Thoracic aorta (tissue), 2 donors: Measurements from ENCODE around the gene PFKL. TPM values are rescaled to one million over a fixed set of nuclear protein-coding genes. Genes with fewer than 3 reads are reported as not detected.

Source experiments
- ATAC-seq: fragments of 150-250 bp; one replicate; pipeline ENCODE4 v1.8.0; 2017; ENCODE audit warnings: low read depth; ENCODE audit not compliant: insufficient number of reproducible peaks, low FRiP score
- DNase-seq: peaks from one replicate; pipeline ENCODE4 v3.0.0-alpha.2; 2020; ENCODE audit warnings: low spot score
- H3K27ac ChIP-seq, 2 donors: fragments of 200-600 bp; sonication (generic); 1 replicate in 1 of 2; 2 replicates in 1 of 2; pipeline ENCODE4 v1.5.1; 2016; ENCODE audit warnings: mild to moderate bottlenecking in 2 of 2, moderate library complexity in 2 of 2
- H3K27me3 ChIP-seq: fragments of 200-600 bp; sonication (generic); replicated peaks from 2 replicates; pipeline ENCODE4 v1.6.0; 2016; ENCODE audit warnings: mild to moderate bottlenecking; ENCODE audit not compliant: insufficient read depth
- H3K36me3 ChIP-seq: fragments of 200-600 bp; sonication (generic); one replicate; pipeline ENCODE4 v1.5.1; 2016
- H3K4me1 ChIP-seq, 2 donors: fragments of 200-600 bp; sonication (generic); 1 replicate in 1 of 2; 2 replicates in 1 of 2; pipeline versions ENCODE4 v1.5.1 to v1.6.0; 2016; ENCODE audit warnings: low read depth in 2 of 2, mild to moderate bottlenecking in 1 of 2; ENCODE audit not compliant: control insufficient read depth in 1 of 2
- H3K4me3 ChIP-seq: fragments of 200-600 bp; sonication (generic); 2 replicates; pipeline ENCODE4 v1.5.1; 2016; ENCODE audit warnings: mild to moderate bottlenecking
- H3K9me3 ChIP-seq: fragments of 200-600 bp; sonication (generic); 2 replicates; pipeline ENCODE4 v1.5.1; 2016
- CTCF ChIP-seq: fragments of 200-600 bp; sonication (generic); IDR thresholded peaks from one replicate; pipeline ENCODE4 v1.5.1; 2019; ENCODE audit warnings: antibody characterized with exemption
- total RNA-seq, 2 donors: library from RNA; depleted of rRNA; stranded (reverse); fragments of >200 nt; gene quantifications; one replicate each; pipeline versions ENCODE4 v1.1.0 to v1.2.3, GENCODE V29; 2016

PFKL gene
- total RNA-seq, 2 donors from 2014 or later = 91.0 to 119 TPM

GRCh38 chr21:44316277-44316900, 16.5 kb downstream of the PFKL start:
- no peaks in the 10 kb centered on the region for H3K4me1 ChIP-seq
- DNase-seq (no peak), ATAC-seq (no peak)
- H3K4me3 ChIP-seq = no peak overlapping the region
- no peaks in the 10 kb centered on the region for H3K9me3 ChIP-seq
- TF ChIP-seq CTCF = no peak
- peaks cover 36% of the 10 kb centered on the region for H3K36me3 ChIP-seq
- no peak overlapping the region for H3K27ac ChIP-seq
- H3K27me3 ChIP-seq = no peaks in the 10 kb centered on the region

- Histone ChIP-seq H3K9me3 (no peaks in the 10 kb centered on the region), H3K27ac (no peak overlapping the region), H3K4me3 (no peak overlapping the region), H3K4me1 (no peaks in the 10 kb centered on the region), H3K36me3 (peaks cover 37% of the 10 kb centered on the region), H3K27me3 (no peaks in the 10 kb centered on the region)
- TF ChIP-seq CTCF = no peak
- ATAC-seq = no peak
- no peak for DNase-seq
Observed at GRCh38 chr21:44317241-44317782, 17.5 kb downstream of the PFKL start.

GRCh38 chr21:44317871-44318270, 18.0 kb downstream of the PFKL start:
- H3K27ac ChIP-seq = no peak overlapping the region
- no peaks in the 10 kb centered on the region for H3K9me3 ChIP-seq
- peaks cover 41% of the 10 kb centered on the region for H3K36me3 ChIP-seq
- no peaks in the 10 kb centered on the region for H3K4me1 ChIP-seq
- no peak overlapping the region for H3K4me3 ChIP-seq
- DNase-seq (no peak), ATAC-seq (no peak)
- no peaks in the 10 kb centered on the region for H3K27me3 ChIP-seq
- TF ChIP-seq CTCF = no peak

GRCh38 chr21:44318489-44319285, 18.8 kb downstream of the PFKL start:
- no peak for ATAC-seq
- DNase-seq = no peak
- no peak overlapping the region for H3K4me3 ChIP-seq
- no peak for TF ChIP-seq CTCF
- H3K36me3 ChIP-seq = peaks cover 39% of the 10 kb centered on the region
- H3K4me1 ChIP-seq = no peaks in the 10 kb centered on the region
- H3K27ac ChIP-seq = no peak overlapping the region
- no peaks in the 10 kb centered on the region for H3K9me3 ChIP-seq
- no peaks in the 10 kb centered on the region for H3K27me3 ChIP-seq

- Histone ChIP-seq H3K36me3 (peaks cover 35% of the 10 kb centered on the region), H3K9me3 (no peaks in the 10 kb centered on the region), H3K4me3 (no peak overlapping the region), H3K4me1 (no peaks in the 10 kb centered on the region), H3K27ac (no peak overlapping the region), H3K27me3 (no peaks in the 10 kb centered on the region)
- no peak for TF ChIP-seq CTCF
- ATAC-seq (no peak), DNase-seq (no peak)
Observed at GRCh38 chr21:44319407-44320065, 19.7 kb downstream of the PFKL start.
